H1 (cell line): ENCODE data around the gene HRH4. TPM values are rescaled to one million over a fixed set of nuclear protein-coding genes. Genes with fewer than 3 reads are reported as not detected.

Source experiments
- CBX8 ChIP-seq: fragments of 300-800, 300-1000 bp; sonication (generic); IDR thresholded peaks from 2 replicates; pipeline ENCODE4 v1.7.1; 2016; ENCODE audit warnings: low read depth, low read length, borderline replicate concordance
- RFX5 ChIP-seq: IDR thresholded peaks from 2 replicates; pipeline ENCODE4 v1.6.1; 2011; ENCODE audit warnings: low read depth, low read length, improper control_type of control experiment, borderline replicate concordance
- SIN3A ChIP-seq, 2 experiments: IDR thresholded peaks in 1 of 2; conservative IDR thresholded peaks in 1 of 2; 2 replicates each; pipeline ENCODE4 v1.6.1; 2011 to 2012; ENCODE audit warnings: low read length in 2 of 2, improper control_type of control experiment in 1 of 2, low read depth in 1 of 2, mild to moderate bottlenecking in 1 of 2
- TCF12 ChIP-seq: IDR thresholded peaks from 2 replicates; pipeline ENCODE4 v1.6.1; 2011; ENCODE audit warnings: low read depth, mild to moderate bottlenecking, low read length
- polyA plus RNA-seq, 7 experiments: library from polyadenylated mRNA; depleted of rRNA in 3 of 7; stranded (reverse) in 5 of 7; unstranded in 2 of 7; fragments of >200 nt in 5 of 7; fragments of 200-250 nt in 2 of 7; gene quantifications; 1 replicate in 5 of 7; 2 replicates in 1 of 7; 4 replicates in 1 of 7; pipeline versions ENCODE4 v1.2.1 to v1.2.3, GENCODE V29; 2011 to 2013; ENCODE audit warnings: missing spikeins in 2 of 7, mixed read lengths in 2 of 7
- total RNA-seq: library from RNA; stranded (reverse); fragmentation: NEBNext Ultra II Directional; extraction: Animal tissue kit (Norgen Biotek cat#: 25700); gene quantifications from 2 replicates; pipeline ENCODE4 v1.2.1, GENCODE V29; 2021
- TF ChIP-seq, protein P1 (sequence below): fragments of 300-600 bp; sonication (generic); IDR thresholded peaks from 2 replicates; pipeline ENCODE4 v1.7.1; 2012; ENCODE audit warnings: low read length, moderate library complexity, mild to moderate bottlenecking, inconsistent platforms; ENCODE audit not compliant: insufficient replicate concordance

Gene HRH4
- total and polyA plus RNA-seq, 2 of the 8 experiments (the other 6 are each of a cell fraction or from before 2014, with no cell fraction given): 0.03 TPM; not detected in 1

DNA sequence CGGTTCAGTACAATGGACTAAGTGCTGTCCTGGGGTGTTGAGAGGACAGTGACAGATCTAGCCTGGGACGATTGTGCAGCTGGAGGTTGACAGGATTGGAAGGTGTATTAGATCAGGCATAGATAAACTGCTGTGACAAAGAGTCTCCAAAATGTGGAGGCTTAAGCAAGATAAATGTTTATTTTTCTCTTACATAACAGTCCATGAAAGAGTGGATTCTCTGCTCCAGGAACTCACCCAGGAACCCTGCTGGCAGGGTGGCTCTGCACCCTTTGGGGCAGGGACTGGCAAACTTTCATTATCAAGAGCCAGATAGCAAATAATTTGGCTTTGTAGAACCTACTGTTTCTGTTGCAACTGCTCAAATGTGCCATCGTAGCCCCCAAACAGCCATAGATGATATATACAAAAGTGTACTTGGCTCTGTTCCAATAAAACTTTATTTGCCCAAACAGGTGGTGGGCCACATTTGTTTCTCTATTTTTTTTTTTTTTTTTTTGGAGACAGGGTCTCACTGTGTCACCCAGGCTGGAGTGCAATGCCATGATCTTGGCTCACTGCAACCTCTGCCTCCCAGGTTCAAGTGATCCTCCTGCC is 9.7 kb downstream of the HRH4 start (continued):
- TF ChIP-seq CBX8 (no peak), TCF12 (no peak), RFX5 (no peak), SIN3A (conservative IDR thresholded peaks at IDR 0.05 in 1 of 2, IDR thresholded peaks at IDR 0.05 in 1 of 2; ENCODE audit: low read depth in 1 of 2, low read length in 2 of 2) (no peak)
- TF ChIP-seq, protein P1, sequence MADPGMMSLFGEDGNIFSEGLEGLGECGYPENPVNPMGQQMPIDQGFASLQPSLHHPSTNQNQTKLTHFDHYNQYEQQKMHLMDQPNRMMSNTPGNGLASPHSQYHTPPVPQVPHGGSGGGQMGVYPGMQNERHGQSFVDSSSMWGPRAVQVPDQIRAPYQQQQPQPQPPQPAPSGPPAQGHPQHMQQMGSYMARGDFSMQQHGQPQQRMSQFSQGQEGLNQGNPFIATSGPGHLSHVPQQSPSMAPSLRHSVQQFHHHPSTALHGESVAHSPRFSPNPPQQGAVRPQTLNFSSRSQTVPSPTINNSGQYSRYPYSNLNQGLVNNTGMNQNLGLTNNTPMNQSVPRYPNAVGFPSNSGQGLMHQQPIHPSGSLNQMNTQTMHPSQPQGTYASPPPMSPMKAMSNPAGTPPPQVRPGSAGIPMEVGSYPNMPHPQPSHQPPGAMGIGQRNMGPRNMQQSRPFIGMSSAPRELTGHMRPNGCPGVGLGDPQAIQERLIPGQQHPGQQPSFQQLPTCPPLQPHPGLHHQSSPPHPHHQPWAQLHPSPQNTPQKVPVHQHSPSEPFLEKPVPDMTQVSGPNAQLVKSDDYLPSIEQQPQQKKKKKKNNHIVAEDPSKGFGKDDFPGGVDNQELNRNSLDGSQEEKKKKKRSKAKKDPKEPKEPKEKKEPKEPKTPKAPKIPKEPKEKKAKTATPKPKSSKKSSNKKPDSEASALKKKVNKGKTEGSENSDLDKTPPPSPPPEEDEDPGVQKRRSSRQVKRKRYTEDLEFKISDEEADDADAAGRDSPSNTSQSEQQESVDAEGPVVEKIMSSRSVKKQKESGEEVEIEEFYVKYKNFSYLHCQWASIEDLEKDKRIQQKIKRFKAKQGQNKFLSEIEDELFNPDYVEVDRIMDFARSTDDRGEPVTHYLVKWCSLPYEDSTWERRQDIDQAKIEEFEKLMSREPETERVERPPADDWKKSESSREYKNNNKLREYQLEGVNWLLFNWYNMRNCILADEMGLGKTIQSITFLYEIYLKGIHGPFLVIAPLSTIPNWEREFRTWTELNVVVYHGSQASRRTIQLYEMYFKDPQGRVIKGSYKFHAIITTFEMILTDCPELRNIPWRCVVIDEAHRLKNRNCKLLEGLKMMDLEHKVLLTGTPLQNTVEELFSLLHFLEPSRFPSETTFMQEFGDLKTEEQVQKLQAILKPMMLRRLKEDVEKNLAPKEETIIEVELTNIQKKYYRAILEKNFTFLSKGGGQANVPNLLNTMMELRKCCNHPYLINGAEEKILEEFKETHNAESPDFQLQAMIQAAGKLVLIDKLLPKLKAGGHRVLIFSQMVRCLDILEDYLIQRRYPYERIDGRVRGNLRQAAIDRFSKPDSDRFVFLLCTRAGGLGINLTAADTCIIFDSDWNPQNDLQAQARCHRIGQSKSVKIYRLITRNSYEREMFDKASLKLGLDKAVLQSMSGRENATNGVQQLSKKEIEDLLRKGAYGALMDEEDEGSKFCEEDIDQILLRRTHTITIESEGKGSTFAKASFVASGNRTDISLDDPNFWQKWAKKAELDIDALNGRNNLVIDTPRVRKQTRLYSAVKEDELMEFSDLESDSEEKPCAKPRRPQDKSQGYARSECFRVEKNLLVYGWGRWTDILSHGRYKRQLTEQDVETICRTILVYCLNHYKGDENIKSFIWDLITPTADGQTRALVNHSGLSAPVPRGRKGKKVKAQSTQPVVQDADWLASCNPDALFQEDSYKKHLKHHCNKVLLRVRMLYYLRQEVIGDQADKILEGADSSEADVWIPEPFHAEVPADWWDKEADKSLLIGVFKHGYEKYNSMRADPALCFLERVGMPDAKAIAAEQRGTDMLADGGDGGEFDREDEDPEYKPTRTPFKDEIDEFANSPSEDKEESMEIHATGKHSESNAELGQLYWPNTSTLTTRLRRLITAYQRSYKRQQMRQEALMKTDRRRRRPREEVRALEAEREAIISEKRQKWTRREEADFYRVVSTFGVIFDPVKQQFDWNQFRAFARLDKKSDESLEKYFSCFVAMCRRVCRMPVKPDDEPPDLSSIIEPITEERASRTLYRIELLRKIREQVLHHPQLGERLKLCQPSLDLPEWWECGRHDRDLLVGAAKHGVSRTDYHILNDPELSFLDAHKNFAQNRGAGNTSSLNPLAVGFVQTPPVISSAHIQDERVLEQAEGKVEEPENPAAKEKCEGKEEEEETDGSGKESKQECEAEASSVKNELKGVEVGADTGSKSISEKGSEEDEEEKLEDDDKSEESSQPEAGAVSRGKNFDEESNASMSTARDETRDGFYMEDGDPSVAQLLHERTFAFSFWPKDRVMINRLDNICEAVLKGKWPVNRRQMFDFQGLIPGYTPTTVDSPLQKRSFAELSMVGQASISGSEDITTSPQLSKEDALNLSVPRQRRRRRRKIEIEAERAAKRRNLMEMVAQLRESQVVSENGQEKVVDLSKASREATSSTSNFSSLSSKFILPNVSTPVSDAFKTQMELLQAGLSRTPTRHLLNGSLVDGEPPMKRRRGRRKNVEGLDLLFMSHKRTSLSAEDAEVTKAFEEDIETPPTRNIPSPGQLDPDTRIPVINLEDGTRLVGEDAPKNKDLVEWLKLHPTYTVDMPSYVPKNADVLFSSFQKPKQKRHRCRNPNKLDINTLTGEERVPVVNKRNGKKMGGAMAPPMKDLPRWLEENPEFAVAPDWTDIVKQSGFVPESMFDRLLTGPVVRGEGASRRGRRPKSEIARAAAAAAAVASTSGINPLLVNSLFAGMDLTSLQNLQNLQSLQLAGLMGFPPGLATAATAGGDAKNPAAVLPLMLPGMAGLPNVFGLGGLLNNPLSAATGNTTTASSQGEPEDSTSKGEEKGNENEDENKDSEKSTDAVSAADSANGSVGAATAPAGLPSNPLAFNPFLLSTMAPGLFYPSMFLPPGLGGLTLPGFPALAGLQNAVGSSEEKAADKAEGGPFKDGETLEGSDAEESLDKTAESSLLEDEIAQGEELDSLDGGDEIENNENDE: no peak
- TF ChIP-seq, all 59 proteins: peak for 0
